Skin epidermis (tissue), 12 donors: ENCODE measurements around the gene LCNL1.

Source experiments
- H3K27ac ChIP-seq, 21 experiments: fragments of 200-600 bp; sonication (generic) in 11 of 21; one replicate each; pipeline ENCODE4 v1.5.0; 2020; ENCODE audit warnings: mild to moderate bottlenecking in 3 of 21, inconsistent platforms in 2 of 21, moderate library complexity in 2 of 21
- H3K4me3 ChIP-seq, 7 experiments: fragments of 200-600 bp; sonication (generic) in 2 of 7; one replicate each; pipeline ENCODE4 v1.5.0; 2020; ENCODE audit warnings: inconsistent platforms in 2 of 7, mild to moderate bottlenecking in 2 of 7, moderate library complexity in 1 of 7

Gene LCNL1

GRCh38 chr9:136956604-136957003 lies 26.2 kb upstream of the LCNL1 start:
- no peak overlapping the region for H3K4me3 ChIP-seq
- H3K27ac ChIP-seq: no peak overlapping the region

GRCh38 chr9:136957461-136957860 lies 25.3 kb upstream of the LCNL1 start:
- H3K4me3 ChIP-seq: no peak overlapping the region

DNA sequence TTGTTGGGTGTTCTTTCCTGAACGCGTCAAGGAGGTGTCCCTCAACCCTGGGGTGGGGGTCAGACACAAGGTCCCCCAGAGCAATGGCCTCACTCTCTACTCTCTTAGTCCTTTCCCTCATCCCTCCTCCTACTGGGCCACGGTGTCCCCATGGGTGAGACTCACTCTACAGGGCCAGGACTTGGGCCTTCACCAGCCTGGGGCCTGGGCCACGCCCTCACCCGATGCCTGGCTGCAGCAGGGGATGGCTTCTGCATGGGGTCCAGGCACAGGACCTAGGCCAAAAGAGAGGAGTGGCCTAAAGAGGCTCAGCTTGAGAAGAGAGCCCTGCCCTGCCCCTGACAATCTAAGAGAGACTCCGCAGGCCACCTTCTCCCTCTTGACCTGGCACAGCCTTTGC lies 24.9 kb upstream of the LCNL1 start:
- H3K4me3 ChIP-seq: no peak overlapping the region
- no peak overlapping the region for H3K27ac ChIP-seq

More at GRCh38 chr9:136957461-136957860, 25.3 kb upstream of the LCNL1 start:
- H3K27ac ChIP-seq: no peak overlapping the region

- Histone ChIP-seq H3K27ac (no peak overlapping the region), H3K4me3 (no peak overlapping the region)
Observed at GRCh38 chr9:136958473-136958872, 24.3 kb upstream of the LCNL1 start.

- Histone ChIP-seq H3K27ac (peak overlapping the region in 6 of 21 experiments; percentile 12 to 80 (median 53)), H3K4me3 (no peak overlapping the region)
Observed at GRCh38 chr9:136958898-136959850, 23.6 kb upstream of the LCNL1 start.

- Histone ChIP-seq H3K27ac (peak overlapping the region in 4 of 21 experiments; percentile 46 to 80 (median 64)), H3K4me3 (no peak overlapping the region)
Observed at GRCh38 chr9:136960212-136960937, 22.4 kb upstream of the LCNL1 start.

DNA sequence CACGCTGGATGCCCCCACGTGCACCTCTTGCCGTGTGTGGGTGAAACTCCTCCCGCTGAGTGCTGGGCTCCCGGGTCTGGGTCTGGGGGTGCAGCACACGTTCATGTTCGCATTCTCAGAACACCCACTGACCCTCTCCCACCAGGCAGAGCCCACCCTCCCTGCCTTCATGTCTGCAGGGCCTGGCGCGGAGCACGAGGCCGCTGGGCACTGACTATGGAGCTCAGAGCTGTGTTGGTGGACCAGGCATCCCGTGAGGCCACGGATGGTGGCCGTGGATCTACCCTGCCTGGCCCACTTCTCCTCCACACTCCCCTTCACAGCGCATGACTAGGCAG lies 21.9 kb upstream of the LCNL1 start:
- Histone ChIP-seq H3K27ac (peak overlapping the region in 4 of 21 experiments; percentile 16 to 69 (median 45)), H3K4me3 (no peak overlapping the region)

DNA sequence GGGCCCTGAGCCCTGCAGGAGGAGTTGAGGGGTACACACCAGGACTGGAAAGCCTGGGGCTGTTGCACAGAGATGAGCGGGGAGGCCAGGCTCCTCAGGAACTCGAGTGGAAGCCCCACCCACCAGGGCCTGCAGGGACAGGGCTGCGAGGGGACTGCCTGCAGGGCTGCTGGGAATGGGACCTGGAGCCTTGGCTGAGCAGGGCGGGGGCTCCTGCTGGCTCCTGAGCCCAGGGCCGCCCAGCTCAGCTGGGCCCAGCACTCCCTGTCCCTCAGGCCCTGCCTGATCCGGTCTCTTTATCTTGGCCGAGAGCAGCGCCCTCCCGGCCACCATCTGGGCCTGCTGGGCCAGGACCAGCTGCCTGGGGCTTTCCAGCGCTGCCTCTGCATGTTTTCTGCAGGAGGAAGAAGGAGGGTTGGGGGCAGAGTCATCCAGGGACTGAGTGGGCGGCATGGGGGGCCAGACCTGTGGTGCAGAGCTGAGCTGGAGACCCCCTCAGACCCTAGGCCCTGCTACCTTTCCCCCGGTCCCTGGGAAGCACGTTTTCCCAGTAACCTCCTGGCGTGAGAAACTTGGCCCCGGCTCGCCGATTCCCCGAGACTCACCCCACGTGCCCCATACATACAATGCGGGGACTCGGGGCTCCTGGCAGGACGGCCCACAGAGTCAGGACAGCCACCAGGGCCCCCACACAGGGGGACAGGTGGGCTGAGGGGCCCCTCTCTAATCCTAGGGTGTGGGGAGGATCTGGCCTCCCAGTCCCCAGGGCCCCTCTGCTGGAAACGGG lies 21.3 kb upstream of the LCNL1 start:
- no peak overlapping the region for H3K4me3 ChIP-seq
- H3K27ac ChIP-seq: peak overlapping the region in 9 of 21 experiments; percentile 12 to 69 (median 39)

DNA sequence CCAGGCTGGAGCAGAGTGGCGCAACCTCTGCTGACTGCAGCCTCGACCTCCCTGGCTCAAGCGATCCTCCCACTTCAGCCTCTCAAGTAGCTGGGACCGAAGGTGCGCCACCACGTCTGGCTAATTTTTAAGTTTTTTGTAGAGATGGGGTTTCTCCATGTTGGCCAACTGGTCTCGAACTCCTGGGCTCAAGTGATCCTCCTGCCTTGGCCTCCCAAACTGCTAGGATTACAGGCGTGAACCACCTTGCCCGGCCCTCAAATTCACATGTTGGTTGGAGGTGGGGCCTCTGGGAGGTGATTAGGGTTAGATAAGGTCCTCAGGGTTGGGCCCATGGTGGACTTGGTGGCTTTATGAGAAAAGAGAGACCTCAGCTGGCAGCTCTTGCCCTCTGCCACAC lies 20.6 kb upstream of the LCNL1 start:
- Histone ChIP-seq H3K4me3 (no peak overlapping the region), H3K27ac (peak overlapping the region in 5 of 21 experiments; percentile 12 to 69 (median 51))

- peak overlapping the region in 1 of 21 experiments; percentile 69 for H3K27ac ChIP-seq
- H3K4me3 ChIP-seq: no peak overlapping the region
Observed at GRCh38 chr9:136962701-136963248, 20.0 kb upstream of the LCNL1 start.

DNA sequence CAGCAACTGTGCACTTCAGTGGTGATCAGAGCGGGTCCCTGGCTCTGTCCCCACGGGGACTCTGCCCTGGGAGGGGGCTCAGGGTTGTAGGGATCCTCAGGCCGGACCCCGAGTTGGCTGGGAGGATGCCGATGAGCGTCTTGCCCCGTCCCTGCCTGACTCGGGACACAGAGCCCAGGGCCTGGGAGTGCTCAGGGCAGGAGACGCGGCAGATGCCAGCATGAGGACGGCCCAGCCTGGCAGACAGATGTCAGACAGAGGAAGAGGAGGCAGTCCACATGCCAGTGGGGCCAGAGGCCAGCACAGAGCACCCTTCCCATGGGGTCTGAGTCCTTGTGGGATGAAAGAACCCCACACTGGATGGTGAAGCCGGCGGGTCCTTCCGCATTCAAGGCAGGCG lies 19.5 kb upstream of the LCNL1 start:
- Histone ChIP-seq H3K4me3 (no peak overlapping the region), H3K27ac (peak overlapping the region in 3 of 21 experiments; percentile 0 to 37 (median 8))

GRCh38 chr9:136963751-136964150 lies 19.0 kb upstream of the LCNL1 start:
- Histone ChIP-seq H3K27ac (peak overlapping the region in 5 of 21 experiments; percentile 0 to 51 (median 11)), H3K4me3 (no peak overlapping the region)

- H3K27ac ChIP-seq: peak overlapping the region in 4 of 21 experiments; percentile 0 to 51 (median 10)
Observed at GRCh38 chr9:136964171-136964689, 18.6 kb upstream of the LCNL1 start.

DNA sequence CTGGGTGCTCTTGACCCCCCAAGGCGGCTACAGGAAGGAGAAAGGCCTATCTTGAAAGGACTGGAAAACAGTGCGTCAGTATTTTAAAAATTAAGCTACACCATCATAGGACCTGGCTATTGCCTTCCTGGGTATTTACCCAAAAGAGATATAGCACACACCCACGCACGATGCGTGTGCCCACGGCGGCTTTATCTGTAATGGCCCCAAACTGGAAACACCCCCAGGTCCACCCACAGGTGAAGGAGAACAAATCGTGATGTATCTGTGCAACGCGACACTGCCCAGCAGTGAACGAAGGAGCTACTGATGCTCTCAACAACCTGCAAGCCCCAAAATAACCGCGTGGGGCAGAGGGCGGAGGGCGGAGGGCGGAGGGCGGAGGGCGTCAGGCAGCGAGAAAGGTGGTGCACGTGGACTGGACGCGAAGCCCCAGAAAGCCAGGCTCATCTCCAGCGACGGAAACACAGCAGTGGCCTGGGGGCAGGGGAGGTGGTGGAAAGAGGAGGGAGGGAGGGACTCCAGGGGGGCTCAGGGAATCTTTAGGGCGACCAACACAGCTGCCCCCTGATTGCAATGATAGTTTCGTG lies 17.9 kb upstream of the LCNL1 start:
- no peak overlapping the region for H3K4me3 ChIP-seq

More at GRCh38 chr9:136964171-136964689, 18.6 kb upstream of the LCNL1 start:
- H3K4me3 ChIP-seq: no peak overlapping the region

GRCh38 chr9:136965771-136966484 lies 16.9 kb upstream of the LCNL1 start:
- Histone ChIP-seq H3K27ac (peak overlapping the region in 2 of 21 experiments; percentile 3 to 30), H3K4me3 (no peak overlapping the region)

More for the DNA sequence above, 17.9 kb upstream of the LCNL1 start:
- no peak overlapping the region for H3K27ac ChIP-seq

DNA sequence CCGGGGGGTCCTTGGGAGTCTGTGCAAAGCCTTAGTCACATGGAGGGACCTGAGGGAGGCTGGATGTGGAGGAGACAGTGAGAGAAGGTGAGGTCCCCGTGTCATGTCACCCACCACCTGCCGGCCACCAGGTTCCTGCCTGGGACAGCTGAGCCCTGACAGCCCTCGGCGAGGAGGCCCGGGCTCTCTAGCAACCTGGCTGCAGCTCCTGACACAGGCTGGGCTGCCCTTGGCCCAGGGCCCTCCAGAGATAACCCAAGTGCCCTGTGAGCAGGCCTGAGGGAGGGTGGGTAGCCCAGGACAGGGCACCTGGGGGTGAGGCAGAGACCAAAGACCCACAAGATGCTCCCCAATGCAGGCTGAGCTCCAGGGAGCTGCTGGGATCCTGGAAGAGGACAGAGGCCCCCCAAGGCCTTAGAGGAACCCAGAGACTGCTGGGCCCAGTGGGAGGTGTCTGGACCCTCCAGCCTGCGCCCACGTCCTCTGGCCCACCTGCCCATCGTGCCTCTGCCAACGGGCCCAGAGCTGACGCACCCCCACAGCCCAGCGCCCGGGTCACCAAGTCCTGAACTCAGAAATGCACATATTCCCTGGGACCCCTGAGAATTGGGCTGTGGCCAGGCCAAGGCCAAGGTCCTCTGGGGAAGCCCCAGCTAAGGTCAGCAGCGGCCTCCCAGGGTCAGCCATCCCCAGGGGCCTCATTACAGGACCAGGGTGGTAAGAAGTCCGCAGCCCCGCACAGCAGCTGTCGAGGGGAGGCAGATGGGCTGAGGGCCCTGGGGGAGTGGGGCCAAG lies 14.3 kb upstream of the LCNL1 start:
- no peak overlapping the region for H3K27ac ChIP-seq
- H3K4me3 ChIP-seq: no peak overlapping the region

GRCh38 chr9:136969150-136969549 lies 13.6 kb upstream of the LCNL1 start:
- no peak overlapping the region for H3K27ac ChIP-seq
- no peak overlapping the region for H3K4me3 ChIP-seq
